Neural cell (in vitro differentiated cells): ENCODE results near the gene IP6K3.

Experiments
- POLR2AphosphoS5 ChIP-seq: IDR thresholded peaks from 2 replicates; pipeline ENCODE4 v1.6.1; 2012
- RAD21 ChIP-seq: fragments of 450-650 bp; conservative IDR thresholded peaks from 2 replicates; pipeline ENCODE4 v1.6.1; 2014; ENCODE audit warnings: antibody characterized with exemption, mild to moderate bottlenecking, moderate library complexity
- TF ChIP-seq, protein P1 (sequence below): fragments of 450-650 bp; IDR thresholded peaks from 2 replicates; pipeline ENCODE4 v1.5.1; 2014; ENCODE audit warnings: antibody characterized with exemption, mild to moderate bottlenecking, moderate library complexity; ENCODE audit not compliant: poor library complexity, severe bottlenecking

DNA sequence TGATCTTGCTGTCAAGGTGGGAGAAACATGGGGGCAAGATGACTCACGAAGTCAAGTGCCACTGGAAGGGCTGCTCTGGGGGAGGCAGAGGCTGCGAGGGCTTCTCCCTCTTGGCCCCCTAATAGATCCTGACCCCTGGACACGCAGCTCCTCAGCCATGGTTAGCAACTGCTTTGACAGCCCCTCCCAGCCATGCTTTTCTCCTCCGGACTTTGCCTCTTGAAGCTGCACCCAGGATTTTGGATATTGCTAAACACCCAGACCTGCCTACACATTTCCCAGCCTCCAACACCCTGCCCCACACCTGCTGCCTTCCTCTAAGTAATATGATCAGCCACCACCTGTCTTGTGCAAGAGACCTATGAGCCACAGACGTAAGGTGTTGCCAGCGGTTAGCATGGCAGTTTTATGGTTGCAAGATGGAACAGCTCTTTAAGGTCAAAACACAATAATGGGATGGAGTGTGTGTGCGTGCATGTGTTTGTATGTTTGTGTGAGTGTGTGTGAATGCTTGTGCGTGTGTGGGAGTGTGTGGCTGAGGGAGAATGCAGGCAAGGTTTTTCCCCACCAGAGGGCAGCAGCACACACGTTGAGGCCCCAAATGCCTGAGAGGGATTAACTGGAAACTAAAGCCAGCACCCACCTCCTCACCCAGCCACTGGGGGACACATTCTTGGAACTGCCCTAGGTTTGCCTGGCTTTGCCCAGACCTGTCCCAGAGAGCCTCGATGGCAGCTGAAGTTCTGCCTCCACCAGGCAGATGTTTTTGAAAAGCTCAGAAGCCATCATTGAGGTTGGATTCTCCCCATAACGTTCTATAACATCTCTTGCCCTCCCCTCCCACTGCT lies 2.5 kb downstream of the IP6K3 start:
- TF ChIP-seq, protein P1, sequence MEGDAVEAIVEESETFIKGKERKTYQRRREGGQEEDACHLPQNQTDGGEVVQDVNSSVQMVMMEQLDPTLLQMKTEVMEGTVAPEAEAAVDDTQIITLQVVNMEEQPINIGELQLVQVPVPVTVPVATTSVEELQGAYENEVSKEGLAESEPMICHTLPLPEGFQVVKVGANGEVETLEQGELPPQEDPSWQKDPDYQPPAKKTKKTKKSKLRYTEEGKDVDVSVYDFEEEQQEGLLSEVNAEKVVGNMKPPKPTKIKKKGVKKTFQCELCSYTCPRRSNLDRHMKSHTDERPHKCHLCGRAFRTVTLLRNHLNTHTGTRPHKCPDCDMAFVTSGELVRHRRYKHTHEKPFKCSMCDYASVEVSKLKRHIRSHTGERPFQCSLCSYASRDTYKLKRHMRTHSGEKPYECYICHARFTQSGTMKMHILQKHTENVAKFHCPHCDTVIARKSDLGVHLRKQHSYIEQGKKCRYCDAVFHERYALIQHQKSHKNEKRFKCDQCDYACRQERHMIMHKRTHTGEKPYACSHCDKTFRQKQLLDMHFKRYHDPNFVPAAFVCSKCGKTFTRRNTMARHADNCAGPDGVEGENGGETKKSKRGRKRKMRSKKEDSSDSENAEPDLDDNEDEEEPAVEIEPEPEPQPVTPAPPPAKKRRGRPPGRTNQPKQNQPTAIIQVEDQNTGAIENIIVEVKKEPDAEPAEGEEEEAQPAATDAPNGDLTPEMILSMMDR, result peak; percentile 96
- no peak for TF ChIP-seq POLR2AphosphoS5
- peak; percentile 92 for TF ChIP-seq RAD21
